ENCODE measurements around the gene DGKH. TPM values are rescaled to one million over a fixed set of nuclear protein-coding genes. Genes with fewer than 3 reads are reported as not detected.

Gene DGKH
- total and polyA plus RNA-seq, 10 of the 15 experiments (the other 5 are each of a cell fraction or from before 2014, with no cell fraction given), result 1.3 to 15.2 (median 7.3) TPM

DNA sequence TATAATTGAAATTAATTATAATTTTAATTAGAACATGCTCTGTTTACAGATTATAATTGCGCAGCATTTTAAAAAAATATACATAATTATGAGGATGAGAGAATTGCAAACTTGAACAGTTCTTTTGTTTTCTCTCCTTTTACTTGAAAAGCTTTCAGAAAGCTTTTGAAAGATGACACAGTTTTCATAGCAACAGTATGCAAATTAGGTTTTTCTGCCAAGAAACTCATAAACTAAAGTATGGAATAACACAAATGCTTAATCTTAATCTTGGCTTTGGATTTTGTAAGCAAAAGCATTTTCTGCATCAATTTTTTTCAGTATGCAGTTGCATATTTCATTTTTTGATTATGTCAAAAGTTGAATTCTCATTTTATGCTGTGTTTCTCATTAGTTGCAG lies 190.7 kb downstream of the DGKH start:
- Histone ChIP-seq H4K20me1 (ENCODE audit: control insufficient read depth, insufficient read depth) (no peaks in the 10 kb centered on the region), H3K36me3 (ENCODE audit: control insufficient read depth in 2 of 2, insufficient read depth in 2 of 2, low read length in 1 of 2) (no peaks in the 10 kb centered on the region), H3K27me3 (replicated peaks in 1 of 2; ENCODE audit: control insufficient read depth in 2 of 2, insufficient read depth in 2 of 2, low read length in 1 of 2) (no peaks in the 10 kb centered on the region), H3K4me2 (ENCODE audit: control insufficient read depth, insufficient read depth) (no peak overlapping the region), H3K4me1 (ENCODE audit: control insufficient read depth, insufficient read depth, low read length) (no peaks in the 10 kb centered on the region), H3K9me3 (replicated peaks; ENCODE audit: control insufficient read depth, insufficient read depth, low read length) (no peaks in the 10 kb centered on the region), H3K79me2 (ENCODE audit: control insufficient read depth, insufficient read depth, low read length) (no peaks in the 10 kb centered on the region), H3K4me3 (no peak overlapping the region), H2AFZ (ENCODE audit: control insufficient read depth, low read depth, low read length) (no peak overlapping the region), H3K27ac (ENCODE audit: control insufficient read depth, insufficient read depth) (no peak overlapping the region), H3K9ac (ENCODE audit: control insufficient read depth, insufficient read depth, low read length) (no peak overlapping the region)
- CTCF ChIA-PET, result no interaction called here
- no peak for TF ChIP-seq TCF12 (IDR thresholded peaks at IDR 0.05; ENCODE audit: low read depth, low read length)
- TF ChIP-seq MEF2A (IDR thresholded peaks at IDR 0.05; ENCODE audit: insufficient read depth, low read depth, low read length), result no peak
- ATAC-seq (no peak), DNase-seq (ENCODE audit: low read depth, low spot score) (no peak), FAIRE-seq (no peak)
- RAD21 ChIA-PET (ENCODE audit: unreplicated experiment), result no interaction called here
- POLR2A ChIA-PET, result no interaction called here
- intact Hi-C loops (cut with micrococcal nuclease; ENCODE audit: unreplicated experiment) (no loop called here), in situ Hi-C loops (cut with MboI) (no loop called here)
- 96% methylated on average over 1 of the region's 1 CpG for WGBS (ENCODE audit: insufficient coverage, insufficient replicate concordance, low lambda C conversion rate, missing lambda C conversion rate)
- BruUV-seq (replicated peaks), result no TSS peak
- SMC1A ChIA-PET (ENCODE audit: uncharacterized antibody, unreplicated experiment), result no interaction called here

DNA sequence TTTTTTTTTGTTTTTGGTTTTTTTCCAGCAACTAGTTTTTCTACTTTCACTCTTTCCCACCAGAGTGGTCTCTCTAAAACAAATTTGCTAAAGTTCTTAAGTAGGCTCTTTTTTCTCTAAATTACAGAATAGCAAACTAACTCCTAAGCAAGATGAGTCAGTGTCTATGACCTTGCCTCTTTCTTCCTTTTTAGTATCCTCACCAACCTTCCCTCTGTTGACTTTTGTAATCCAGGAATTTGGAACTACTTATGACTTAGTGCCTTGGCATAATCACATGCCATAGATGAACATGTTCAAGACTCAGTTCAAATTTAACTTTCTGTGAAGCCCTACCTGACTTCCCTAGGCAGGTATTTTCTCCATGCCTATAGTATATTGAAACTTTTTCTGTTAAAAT lies 191.2 kb downstream of the DGKH start:
- SMC1A ChIA-PET (ENCODE audit: uncharacterized antibody, unreplicated experiment), result no interaction called here
- H2AFZ ChIP-seq (ENCODE audit: control insufficient read depth, low read depth, low read length), result no peak overlapping the region
- DNase-seq (ENCODE audit: low read depth, low spot score) (no peak), ATAC-seq (no peak), FAIRE-seq (no peak)
- H3K4me2 ChIP-seq (ENCODE audit: control insufficient read depth, insufficient read depth), result no peak overlapping the region
- H3K27me3 ChIP-seq (replicated peaks in 1 of 2; ENCODE audit: control insufficient read depth in 2 of 2, insufficient read depth in 2 of 2, low read length in 1 of 2), result no peaks in the 10 kb centered on the region
- no peak overlapping the region for H3K9ac ChIP-seq (ENCODE audit: control insufficient read depth, insufficient read depth, low read length)
- no peaks in the 10 kb centered on the region for H3K9me3 ChIP-seq (replicated peaks; ENCODE audit: control insufficient read depth, insufficient read depth, low read length)
- no TSS peak for BruUV-seq (replicated peaks)
- in situ Hi-C loops (cut with MboI), result no loop called here
- intact Hi-C loops (cut with micrococcal nuclease; ENCODE audit: unreplicated experiment), result no loop called here
- no peaks in the 10 kb centered on the region for H4K20me1 ChIP-seq (ENCODE audit: control insufficient read depth, insufficient read depth)
- H3K27ac ChIP-seq (ENCODE audit: control insufficient read depth, insufficient read depth), result no peak overlapping the region
- CTCF ChIA-PET, result interaction anchor here (0.6 kb wide), 1 partner anchor 593 kb away, joined by 3 read pairs; no protein-coding TSS in a partner anchor
- H3K79me2 ChIP-seq (ENCODE audit: control insufficient read depth, insufficient read depth, low read length), result no peaks in the 10 kb centered on the region
- no peaks in the 10 kb centered on the region for H3K4me1 ChIP-seq (ENCODE audit: control insufficient read depth, insufficient read depth, low read length)
- RAD21 ChIA-PET (ENCODE audit: unreplicated experiment), result no interaction called here
- POLR2A ChIA-PET, result interaction anchor here (0.6 kb wide), 1 partner anchor 605 kb away, joined by 3 read pairs; no protein-coding TSS in a partner anchor
- no peak for TF ChIP-seq WRNIP1 (IDR thresholded peaks at IDR 0.05; ENCODE audit: borderline replicate concordance, low read depth, low read length)
- no peaks in the 10 kb centered on the region for H3K36me3 ChIP-seq (ENCODE audit: control insufficient read depth in 2 of 2, insufficient read depth in 2 of 2, low read length in 1 of 2)
- H3K4me3 ChIP-seq, result no peak overlapping the region
